Lower leg skin (tissue), 3 donors: Measurements from ENCODE around the gene CCDC82.
A peak's percentile ranks its signal among the peaks of the same experiment; 100 is the strongest.

Experiments
- CTCF ChIP-seq, 3 donors: fragments of 450-650 bp; IDR thresholded peaks; one replicate each; pipeline ENCODE4 v1.5.1; 2016; ENCODE audit warnings: antibody characterized with exemption in 3 of 3, mild to moderate bottlenecking in 3 of 3, moderate library complexity in 2 of 3
- POLR2A ChIP-seq, 2 donors: fragments of 450-650 bp; IDR thresholded peaks; one replicate each; pipeline ENCODE4 v1.6.1; 2016 to 2017; ENCODE audit warnings: antibody characterized with exemption in 2 of 2, mild to moderate bottlenecking in 1 of 2, moderate library complexity in 1 of 2

GRCh38 chr11:96342961-96343711 is 46.6 kb downstream of the CCDC82 start, which contains the start of gene MAML2:
- TF ChIP-seq CTCF (IDR thresholded peaks at IDR 0.05) (peak in 1 of 3 donors; percentile 68), POLR2A (IDR thresholded peaks at IDR 0.05) (no peak)
